Mesenchymal stem cell (in vitro differentiated cells and primary cell): ENCODE results near the gene DUSP9.

Source experiments
- DNase-seq: peaks from one replicate; pipeline ENCODE4 v3.0.0-alpha.2; 2013
- H2AFZ ChIP-seq: one replicate; pipeline ENCODE4 v1.6.1; 2013; ENCODE audit warnings: low read depth, mild to moderate bottlenecking, control low read depth, inconsistent platforms, low read length, moderate library complexity
- H2AK5ac ChIP-seq: 2 replicates; pipeline ENCODE4 v1.6.1; 2013; ENCODE audit warnings: low read length, moderate library complexity, mild to moderate bottlenecking, inconsistent platforms; ENCODE audit not compliant: severe bottlenecking
- H2BK120ac ChIP-seq: one replicate; pipeline ENCODE4 v1.6.1; 2013; ENCODE audit warnings: low read depth, mild to moderate bottlenecking, inconsistent platforms, low read length, moderate library complexity
- H2BK12ac ChIP-seq, 2 experiments: one replicate each; pipeline ENCODE4 v1.6.1; 2013; ENCODE audit warnings: inconsistent platforms in 2 of 2, low read length in 2 of 2, mild to moderate bottlenecking in 2 of 2, moderate library complexity in 2 of 2, control low read depth in 1 of 2
- H2BK15ac ChIP-seq: one replicate; pipeline ENCODE4 v1.6.1; 2013; ENCODE audit warnings: mild to moderate bottlenecking, low read depth, inconsistent platforms; ENCODE audit not compliant: poor library complexity, severe bottlenecking
- H2BK5ac ChIP-seq: 2 replicates; pipeline ENCODE4 v1.6.1; 2013; ENCODE audit warnings: low read depth, mild to moderate bottlenecking, low read length, control low read depth, inconsistent platforms; ENCODE audit not compliant: poor library complexity, severe bottlenecking
- H3K14ac ChIP-seq, 2 experiments: one replicate each; pipeline ENCODE4 v1.6.1; 2013; ENCODE audit warnings: inconsistent platforms in 2 of 2, low read length in 2 of 2, control low read depth in 1 of 2, mild to moderate bottlenecking in 1 of 2, moderate library complexity in 1 of 2
- H3K18ac ChIP-seq, 2 experiments: one replicate each; pipeline ENCODE4 v1.6.1; 2013; ENCODE audit warnings: inconsistent platforms in 2 of 2, low read length in 2 of 2, control low read depth in 1 of 2, low read depth in 1 of 2, mild to moderate bottlenecking in 1 of 2
- H3K23ac ChIP-seq, 2 experiments: one replicate each; pipeline ENCODE4 v1.6.1; 2013; ENCODE audit warnings: inconsistent platforms in 2 of 2, low read length in 2 of 2, mild to moderate bottlenecking in 2 of 2, moderate library complexity in 2 of 2, control low read depth in 1 of 2
- H3K27ac ChIP-seq: 2 replicates; pipeline ENCODE4 v1.5.1; 2013; ENCODE audit warnings: mild to moderate bottlenecking, moderate library complexity, low read length, control low read depth, inconsistent platforms; ENCODE audit not compliant: poor library complexity, severe bottlenecking
- H3K27me3 ChIP-seq, 2 experiments: 2 replicates each; pipeline versions ENCODE4 v1.6.1 to v1.7.0; 2013; ENCODE audit warnings: low read length in 2 of 2, mild to moderate bottlenecking in 2 of 2, moderate library complexity in 2 of 2, control low read depth in 1 of 2, inconsistent platforms in 1 of 2; ENCODE audit not compliant: control insufficient read depth in 1 of 2, insufficient read depth in 1 of 2
- H3K36me3 ChIP-seq, 2 experiments: 2 replicates each; pipeline versions ENCODE4 v1.6.1 to v1.7.0; 2013; ENCODE audit warnings: low read length in 2 of 2, control low read depth in 1 of 2, inconsistent platforms in 1 of 2, low read depth in 1 of 2, mild to moderate bottlenecking in 1 of 2; ENCODE audit not compliant: insufficient read depth in 2 of 2, control insufficient read depth in 1 of 2
- H3K4ac ChIP-seq, 2 experiments: one replicate each; pipeline ENCODE4 v1.6.1; 2013; ENCODE audit warnings: inconsistent platforms in 2 of 2, low read length in 2 of 2, mild to moderate bottlenecking in 2 of 2, moderate library complexity in 2 of 2, control low read depth in 1 of 2, low read depth in 1 of 2
- H3K4me1 ChIP-seq: 2 replicates; pipeline ENCODE4 v1.6.1; 2013; ENCODE audit warnings: low read depth, low read length, control low read depth; ENCODE audit not compliant: control insufficient read depth, insufficient read depth
- H3K4me2 ChIP-seq: 2 replicates; pipeline ENCODE4 v1.6.1; 2013; ENCODE audit warnings: low read length, mild to moderate bottlenecking, inconsistent platforms; ENCODE audit not compliant: poor library complexity, severe bottlenecking
- H3K4me3 ChIP-seq, 2 experiments: 2 replicates each; pipeline versions ENCODE4 v1.5.1 to v1.7.0; 2013; ENCODE audit warnings: low read length in 2 of 2, mild to moderate bottlenecking in 2 of 2, control low read depth in 1 of 2, low read depth in 1 of 2; ENCODE audit not compliant: insufficient read depth in 1 of 2
- H3K79me1 ChIP-seq: replicated peaks from 2 replicates; pipeline ENCODE4 v1.6.1; 2013; ENCODE audit warnings: mild to moderate bottlenecking, control low read depth, low read length, inconsistent platforms; ENCODE audit not compliant: poor library complexity, severe bottlenecking
- H3K9ac ChIP-seq: 2 replicates; pipeline ENCODE4 v1.7.0; 2013; ENCODE audit warnings: mild to moderate bottlenecking, low read length, moderate library complexity
- H3K9me3 ChIP-seq: 2 replicates; pipeline ENCODE4 v1.7.0; 2013; ENCODE audit warnings: mild to moderate bottlenecking, low read length; ENCODE audit not compliant: control insufficient read depth
- H4K8ac ChIP-seq: one replicate; pipeline ENCODE4 v1.6.1; 2013; ENCODE audit warnings: inconsistent platforms, mild to moderate bottlenecking, low read length, moderate library complexity
- H4K91ac ChIP-seq: one replicate; pipeline ENCODE4 v1.6.1; 2013; ENCODE audit warnings: mild to moderate bottlenecking, low read length, inconsistent platforms
- WGBS: methylation state at CpG from one replicate; pipeline ENCODE4 v1.1.7; 2013; ENCODE audit warnings: mixed read lengths; 5-methylcytosine and 5-hydroxymethylcytosine counted together

Gene DUSP9

GRCh38 chrX:153659268-153659667 is 12.3 kb downstream of the DUSP9 start:
- peaks cover 21% of the 10 kb centered on the region for H3K9me3 ChIP-seq
- DNase-seq = no peak
- no peak overlapping the region for H4K91ac ChIP-seq
- 100% methylated on average over 1 of the region's 3 CpGs for WGBS
- no peak overlapping the region for H4K8ac ChIP-seq
- no peak overlapping the region for H2AFZ ChIP-seq
- H3K4ac ChIP-seq = no peak overlapping the region
- H3K14ac ChIP-seq = no peak overlapping the region
- H3K9ac ChIP-seq = no peak overlapping the region
- no peak overlapping the region for H2BK12ac ChIP-seq
- H3K4me1 ChIP-seq = no peaks in the 10 kb centered on the region
- H2BK120ac ChIP-seq = no peak overlapping the region
- H3K27me3 ChIP-seq = peaks cover 10 to 33% of the 10 kb centered on the region in 2 experiments
- no peak overlapping the region for H3K27ac ChIP-seq
- H3K18ac ChIP-seq = no peak overlapping the region
- H3K4me3 ChIP-seq = no peak overlapping the region
- no peak overlapping the region for H2BK15ac ChIP-seq
- H2AK5ac ChIP-seq = no peak overlapping the region
- no peaks in the 10 kb centered on the region for H3K79me1 ChIP-seq
- no peak overlapping the region for H3K23ac ChIP-seq
- no peak overlapping the region for H2BK5ac ChIP-seq
- no peak overlapping the region for H3K4me2 ChIP-seq
- H3K36me3 ChIP-seq = no peaks in the 10 kb centered on the region

GRCh38 chrX:153662266-153662665 is 15.3 kb downstream of the DUSP9 start:
- Histone ChIP-seq H3K14ac (no peak overlapping the region), H3K4me1 (no peaks in the 10 kb centered on the region), H2BK15ac (no peak overlapping the region), H3K23ac (no peak overlapping the region), H3K4me3 (no peak overlapping the region), H3K18ac (no peak overlapping the region), H4K8ac (no peak overlapping the region), H2BK120ac (no peak overlapping the region), H3K79me1 (no peaks in the 10 kb centered on the region), H3K36me3 (no peaks in the 10 kb centered on the region), H3K4me2 (no peak overlapping the region), H3K9me3 (peaks cover 28% of the 10 kb centered on the region), H2AK5ac (no peak overlapping the region), H3K27ac (no peak overlapping the region), H4K91ac (no peak overlapping the region), H2BK12ac (no peak overlapping the region), H3K9ac (no peak overlapping the region), H3K27me3 (peaks cover 10 to 62% of the 10 kb centered on the region in 2 experiments), H2BK5ac (no peak overlapping the region), H3K4ac (no peak overlapping the region), H2AFZ (no peak overlapping the region)
- peak; percentile 22 for DNase-seq
- WGBS = 4% methylated on average over 25 of the region's 31 CpGs

GRCh38 chrX:153665726-153666306 is 18.8 kb downstream of the DUSP9 start:
- Histone ChIP-seq H3K27ac (no peak overlapping the region), H2BK5ac (no peak overlapping the region), H3K4me3 (no peak overlapping the region), H3K79me1 (no peaks in the 10 kb centered on the region), H2BK15ac (no peak overlapping the region), H2BK12ac (no peak overlapping the region), H3K4ac (no peak overlapping the region), H2AFZ (no peak overlapping the region), H3K9ac (no peak overlapping the region), H2BK120ac (no peak overlapping the region), H3K23ac (no peak overlapping the region), H4K8ac (no peak overlapping the region), H3K18ac (no peak overlapping the region), H2AK5ac (no peak overlapping the region), H3K36me3 (no peaks in the 10 kb centered on the region), H3K14ac (no peak overlapping the region), H3K9me3 (peaks cover 23% of the 10 kb centered on the region), H3K4me1 (peaks cover 3% of the 10 kb centered on the region), H4K91ac (no peak overlapping the region), H3K4me2 (no peak overlapping the region), H3K27me3 (peaks cover 10 to 62% of the 10 kb centered on the region in 2 experiments)
- WGBS = 83% methylated on average over 8 of the region's 9 CpGs
- DNase-seq = no peak

GRCh38 chrX:153667281-153667955 is 20.4 kb downstream of the DUSP9 start:
- Histone ChIP-seq H3K9me3 (peaks cover 17% of the 10 kb centered on the region), H3K4ac (no peak overlapping the region), H3K14ac (no peak overlapping the region), H2AFZ (no peak overlapping the region), H3K9ac (no peak overlapping the region), H3K4me3 (peak overlapping the region in 1 of 2 experiments; percentile 33), H3K4me1 (peaks cover 3% of the 10 kb centered on the region), H3K23ac (no peak overlapping the region), H2AK5ac (no peak overlapping the region), H2BK120ac (no peak overlapping the region), H2BK15ac (no peak overlapping the region), H3K4me2 (peak overlapping the region; percentile 4), H3K27ac (no peak overlapping the region), H2BK5ac (no peak overlapping the region), H3K18ac (peak overlapping the region in 1 of 2 experiments; percentile 57), H3K27me3 (peaks cover 2 to 63% of the 10 kb centered on the region in 2 experiments), H3K79me1 (no peaks in the 10 kb centered on the region), H2BK12ac (no peak overlapping the region), H4K91ac (no peak overlapping the region), H4K8ac (no peak overlapping the region), H3K36me3 (no peaks in the 10 kb centered on the region)
- no peak for DNase-seq
- 91% methylated on average over 7 of the region's 11 CpGs for WGBS
